ENCODE measurements around the gene FCRL6. TPM values are rescaled to one million over a fixed set of nuclear protein-coding genes. Genes with fewer than 3 reads are reported as not detected.

The FCRL6 gene
- total and polyA plus RNA-seq, 12 donors: 0.11 to 2.2 (median 0.37) TPM; not detected in 3

- peaks cover 0 to 15% of the 10 kb centered on the region in 2 donors for H3K4me1 ChIP-seq (replicated peaks in 1 of 2)
- H3K9me3 ChIP-seq (replicated peaks in 1 of 3): no peaks in the 10 kb centered on the region
- H3K27ac ChIP-seq: no peak overlapping the region
- TF ChIP-seq CTCF (IDR thresholded peaks at IDR 0.05) (no peak), POLR2A (IDR thresholded peaks at IDR 0.05) (no peak)
- WGBS, 4 donors: 54 to 61% (median 56%) methylated on average over 3 of the region's 3 CpGs
- DNase-seq: no peak
- H3K4me3 ChIP-seq: no peak overlapping the region
- intact Hi-C loops (cut with DNase I): loop anchor here in 1 of 2 donors (10.0 kb wide), 1 partner anchor 214 kb away; no protein-coding TSS in a partner anchor
- no peaks in the 10 kb centered on the region for H3K36me3 ChIP-seq (replicated peaks in 1 of 2)
- no peaks in the 10 kb centered on the region for H3K27me3 ChIP-seq
Measured at GRCh38 chr1:159791031-159791430, 11.1 kb upstream of the FCRL6 start.

GRCh38 chr1:159791461-159791860, 10.7 kb upstream of the FCRL6 start:
- TF ChIP-seq CTCF (IDR thresholded peaks at IDR 0.05) (no peak), POLR2A (IDR thresholded peaks at IDR 0.05) (no peak)
- Histone ChIP-seq H3K27me3 (no peaks in the 10 kb centered on the region), H3K4me1 (replicated peaks in 1 of 2) (peaks cover 0 to 11% of the 10 kb centered on the region in 2 donors), H3K27ac (no peak overlapping the region), H3K36me3 (replicated peaks in 1 of 2) (no peaks in the 10 kb centered on the region), H3K4me3 (no peak overlapping the region), H3K9me3 (replicated peaks in 1 of 3) (no peaks in the 10 kb centered on the region)
- DNase-seq: no peak
- WGBS, 4 donors: 16 to 35% (median 19%) methylated on average over 3 of the region's 3 CpGs
- intact Hi-C loops (cut with DNase I): loop anchor here in 1 of 2 donors (10.0 kb wide), 1 partner anchor 213 kb away; no protein-coding TSS in a partner anchor

- Histone ChIP-seq H3K9me3 (replicated peaks in 1 of 3) (no peaks in the 10 kb centered on the region), H3K4me1 (replicated peaks in 1 of 2) (no peaks in the 10 kb centered on the region), H3K36me3 (replicated peaks in 1 of 2) (no peaks in the 10 kb centered on the region), H3K27me3 (no peaks in the 10 kb centered on the region), H3K4me3 (no peak overlapping the region), H3K27ac (no peak overlapping the region)
- TF ChIP-seq CTCF (IDR thresholded peaks at IDR 0.05): no peak
- TF ChIP-seq POLR2A (IDR thresholded peaks at IDR 0.05): no peak
- intact Hi-C loops (cut with DNase I): loop anchor here (5.0 to 10.0 kb wide), 2 partner anchors 209 to 578 kb away; no protein-coding TSS in a partner anchor
- 48 to 68% (median 60%) methylated on average over 5 of the region's 5 CpGs for WGBS, 4 donors
- DNase-seq: no peak
Measured at GRCh38 chr1:159795534-159795933, 6.6 kb upstream of the FCRL6 start.

GRCh38 chr1:159798893-159799292, 3.3 kb upstream of the FCRL6 start:
- 0 to 8% (median 4%) methylated on average over 2 of the region's 2 CpGs for WGBS, 4 donors
- Histone ChIP-seq H3K27me3 (no peaks in the 10 kb centered on the region), H3K4me3 (no peak overlapping the region), H3K36me3 (replicated peaks in 1 of 2) (no peaks in the 10 kb centered on the region), H3K27ac (no peak overlapping the region), H3K9me3 (replicated peaks in 1 of 3) (no peaks in the 10 kb centered on the region), H3K4me1 (replicated peaks in 1 of 2) (peaks cover under 1 to 3% of the 10 kb centered on the region in 2 donors)
- intact Hi-C loops (cut with DNase I): loop anchor here (5.0 to 10.0 kb wide), 2 partner anchors 206 to 582 kb away; no protein-coding TSS in a partner anchor
- peak; percentile 77 to 98 (median 90) for TF ChIP-seq CTCF (IDR thresholded peaks at IDR 0.05)
- TF ChIP-seq POLR2A (IDR thresholded peaks at IDR 0.05): no peak
- DNase-seq: peak; percentile 70 to 89 (median 77)
